ENCODE results near the gene SKA1.
"Not testable (repeated sequence)": the region's sequence is repeated elsewhere in the genome, so short reads cannot be mapped to it uniquely, and the experiment has no call there.

SKA1 gene

GRCh38 chr18:50432915-50433314 is 58.1 kb downstream of the SKA1 start:
- no peak for DNase-seq

- DNase-seq = not testable (repeated sequence)
Observed at GRCh38 chr18:50436742-50437141, 61.9 kb downstream of the SKA1 start.

GRCh38 chr18:50439460-50440015 is 64.7 kb downstream of the SKA1 start:
- DNase-seq = no peak

GRCh38 chr18:50441016-50441415 is 66.2 kb downstream of the SKA1 start:
- no peak for DNase-seq

GRCh38 chr18:50441501-50441900 is 66.7 kb downstream of the SKA1 start:
- no peak for DNase-seq

All from activated CD4-positive, alpha-beta T cell treated with anti-CD3 and anti-CD28 coated beads, Interleukin-2, amount 50 U/mL, for 1 hour (primary cell).